HCT116 (cell line): ENCODE results near the gene KCNH5. TPM values are rescaled to one million over a fixed set of nuclear protein-coding genes. Genes with fewer than 3 reads are reported as not detected.

Source experiments
- ATAC-seq: fragments of 200-7000 bp; cut with Tn5 transposase; 2 replicates; pipeline ENCODE4 v1.9.1; 2020; ENCODE audit warnings: mild to moderate bottlenecking, moderate library complexity
- BruUV-seq: library from RNA; stranded (reverse); fragments of 400-500 nt; replicated peaks from 2 replicates; lab custom pipeline; 2021; lab: Mats Ljungman, UMichigan
- CTCF ChIA-PET: fragments of 300-600 bp; sonication (Branson Sonifier 250); formaldehyde crosslinking; loops from one replicate; lab custom pipeline; 2021; ENCODE audit warnings: antibody characterized with exemption; lab: Charles Lee
- POLR2A ChIA-PET: fragments of 300-600, 350-600 bp; sonication (Branson Sonifier 250); formaldehyde crosslinking; loops from one replicate; lab custom pipeline; 2021; ENCODE audit warnings: antibody characterized with exemption; lab: Charles Lee
- RAD21 ChIA-PET, 2 experiments: fragments of 300-600 bp; sonication (Branson Sonifier 250); formaldehyde crosslinking; loops; one replicate each; lab custom pipeline; 2023; ENCODE audit warnings: low total read pairs in 2 of 2; ENCODE audit not compliant: uncharacterized antibody in 2 of 2, unreplicated experiment in 2 of 2, low non-redundant PET in 1 of 2; lab: Charles Lee
- DNase-seq: peaks from one replicate; pipeline ENCODE4 v3.0.0-alpha.2; 2010; ENCODE audit warnings: low read depth, low spot score
- H2AFZ ChIP-seq: fragments of 200-600 bp; shearing (Covaris generic), sonication (generic); 2 replicates; pipeline ENCODE4 v1.6.1; 2017; ENCODE audit warnings: low read depth, mixed run types, mixed read lengths, antibody characterized with exemption, low read length; ENCODE audit not compliant: poor library complexity, severe bottlenecking
- H3K27ac ChIP-seq: 2 replicates; pipeline ENCODE4 v1.5.1; 2012; ENCODE audit warnings: low read depth, low read length
- H3K27me3 ChIP-seq: fragments of 200-600 bp; sonication (generic); 2 replicates; pipeline ENCODE4 v1.6.1; 2016; ENCODE audit warnings: mixed run types, low read length, mixed read lengths; ENCODE audit not compliant: insufficient read depth
- H3K36me3 ChIP-seq, 2 experiments: fragments of 200-500 bp in 1 of 2; fragments of 200-600 bp in 1 of 2; sonication (Bioruptor generic) in 1 of 2; sonication (generic) in 1 of 2; 2 replicates each; pipeline versions ENCODE4 v1.5.1 to v1.6.1; 2014 to 2016; ENCODE audit warnings: low read length in 2 of 2, inconsistent platforms in 1 of 2, mixed read lengths in 1 of 2, mixed run types in 1 of 2; ENCODE audit not compliant: insufficient read depth in 2 of 2, control insufficient read depth in 1 of 2
- H3K4me1 ChIP-seq, 2 experiments: fragments of 200-600 bp in 1 of 2; sonication (generic) in 1 of 2; 2 replicates each; pipeline versions ENCODE4 v1.5.1 to v1.6.1; 2012 to 2017; ENCODE audit warnings: low read length in 2 of 2, inconsistent platforms in 1 of 2, mild to moderate bottlenecking in 1 of 2, mixed read lengths in 1 of 2, mixed run types in 1 of 2, moderate library complexity in 1 of 2; ENCODE audit not compliant: insufficient read depth in 2 of 2, control insufficient read depth in 1 of 2
- H3K4me2 ChIP-seq: fragments of 200-600 bp; sonication (generic); 2 replicates; pipeline ENCODE4 v1.6.1; 2017; ENCODE audit warnings: mixed run types, low read length, mixed read lengths
- H3K4me3 ChIP-seq, 2 experiments: fragments of 200-600 bp in 1 of 2; sonication (generic) in 1 of 2; replicated peaks in 1 of 2; 2 replicates each; pipeline ENCODE4 v1.5.1; 2011 to 2016; ENCODE audit warnings: low read length in 2 of 2, control low read depth in 1 of 2, low read depth in 1 of 2, mild to moderate bottlenecking in 1 of 2, mixed read lengths in 1 of 2, mixed run types in 1 of 2
- H3K79me2 ChIP-seq: fragments of 200-600 bp; sonication (generic); 2 replicates; pipeline ENCODE4 v1.6.1; 2017; ENCODE audit warnings: mild to moderate bottlenecking, mixed run types, low read length, moderate library complexity, mixed read lengths; ENCODE audit not compliant: insufficient read depth
- H3K9ac ChIP-seq: fragments of 200-600 bp; sonication (generic); 2 replicates; pipeline ENCODE4 v1.6.1; 2016; ENCODE audit warnings: low read length, mixed read lengths
- H3K9me2 ChIP-seq: fragments of 200-600 bp; sonication (generic), shearing (Covaris generic); 2 replicates; pipeline ENCODE4 v1.6.1; 2017; ENCODE audit warnings: mixed run types, mild to moderate bottlenecking, moderate library complexity; ENCODE audit not compliant: insufficient read depth
- H3K9me3 ChIP-seq, 2 experiments: fragments of 200-500 bp in 1 of 2; fragments of 200-600 bp in 1 of 2; sonication (Bioruptor generic) in 1 of 2; sonication (generic) in 1 of 2; 2 replicates each; pipeline ENCODE4 v1.6.1; 2014 to 2017; ENCODE audit warnings: low read length in 2 of 2, mixed read lengths in 2 of 2, inconsistent platforms in 1 of 2, low read depth in 1 of 2, mild to moderate bottlenecking in 1 of 2, mixed run types in 1 of 2, moderate library complexity in 1 of 2; ENCODE audit not compliant: control insufficient read depth in 1 of 2, insufficient read depth in 1 of 2
- H4K20me1 ChIP-seq: fragments of 200-600 bp; sonication (generic), shearing (Covaris generic); 2 replicates; pipeline ENCODE4 v1.6.1; 2017; ENCODE audit warnings: mixed run types, mild to moderate bottlenecking, moderate library complexity; ENCODE audit not compliant: insufficient read depth
- CEBPB ChIP-seq: IDR thresholded peaks from 2 replicates; pipeline ENCODE4 v1.6.1; 2012; ENCODE audit warnings: low read depth
- CTCF ChIP-seq, 3 experiments: fragments of 200-600 bp in 1 of 3; sonication (generic) in 1 of 3; IDR thresholded peaks in 2 of 3; conservative IDR thresholded peaks in 1 of 3; 2 replicates each; pipeline ENCODE4 v1.5.1; 2012 to 2017; ENCODE audit warnings: low read depth in 2 of 3, low read length in 2 of 3, antibody characterized with exemption in 1 of 3, borderline replicate concordance in 1 of 3, control low read depth in 1 of 3, mild to moderate bottlenecking in 1 of 3, mixed read lengths in 1 of 3, mixed run types in 1 of 3, moderate library complexity in 1 of 3; ENCODE audit not compliant: insufficient read depth in 1 of 3
- EGR1 ChIP-seq: IDR thresholded peaks from 2 replicates; pipeline ENCODE4 v1.6.1; 2012; ENCODE audit warnings: low read depth
- ELF1 ChIP-seq: IDR thresholded peaks from 2 replicates; pipeline ENCODE4 v1.6.1; 2012; ENCODE audit warnings: low read depth, borderline replicate concordance
- EZH2 ChIP-seq: fragments of 200-600 bp; sonication (generic); IDR thresholded peaks from 2 replicates; pipeline ENCODE4 v1.6.1; 2017; ENCODE audit warnings: antibody characterized with exemption, mixed run types
- EZH2phosphoT487 ChIP-seq: fragments of 200-600 bp; IDR thresholded peaks from 2 replicates; pipeline ENCODE4 v1.6.1; 2018; ENCODE audit warnings: antibody characterized with exemption, borderline replicate concordance
- JUND ChIP-seq: IDR thresholded peaks from 2 replicates; pipeline ENCODE4 v1.6.1; 2012
- MAX ChIP-seq: IDR thresholded peaks from 2 replicates; pipeline ENCODE4 v1.6.1; 2012
- POLR2AphosphoS5 ChIP-seq: IDR thresholded peaks from 2 replicates; pipeline ENCODE4 v1.6.1; 2011; ENCODE audit warnings: mild to moderate bottlenecking, low read depth, low read length, moderate library complexity
- RAD21 ChIP-seq: IDR thresholded peaks from 2 replicates; pipeline ENCODE4 v1.6.1; 2012; ENCODE audit warnings: low read depth, mild to moderate bottlenecking
- REST ChIP-seq: IDR thresholded peaks from 2 replicates; pipeline ENCODE4 v1.6.1; 2012; ENCODE audit warnings: low read depth
- SRF ChIP-seq: IDR thresholded peaks from 2 replicates; pipeline ENCODE4 v1.6.1; 2012; ENCODE audit warnings: low read depth
- TCF7L2 ChIP-seq: IDR thresholded peaks from 2 replicates; pipeline ENCODE4 v1.7.0; 2011; ENCODE audit warnings: borderline replicate concordance, inconsistent platforms; ENCODE audit not compliant: insufficient read depth, insufficient read length; ENCODE audit errors: extremely low read depth
- YY1 ChIP-seq: IDR thresholded peaks from 2 replicates; pipeline ENCODE4 v1.6.1; 2011; ENCODE audit warnings: low read length, low read depth, moderate library complexity, mild to moderate bottlenecking; ENCODE audit not compliant: insufficient replicate concordance; ENCODE audit errors: extremely low read depth
- ZFX ChIP-seq: fragments of 450-650 bp; IDR thresholded peaks from 2 replicates; pipeline ENCODE4 v1.6.1; 2017
- ZNF274 ChIP-seq: fragments of 200-500 bp; sonication (Bioruptor generic); IDR thresholded peaks from 2 replicates; pipeline ENCODE4 v1.6.1; 2014; ENCODE audit warnings: mild to moderate bottlenecking, low read depth, low read length, inconsistent platforms
- intact Hi-C: fragments of 100-400 bp; cut with micrococcal nuclease; formaldehyde crosslinking; loops from 2 replicates; pipeline ENCODE4 v1.10.0; 2022
- total RNA-seq: library from RNA; stranded (reverse); gene quantifications from one replicate; pipeline ENCODE4 v1.2.1, GENCODE V29; 2021; ENCODE audit not compliant: unreplicated experiment

Gene KCNH5
- total RNA-seq, 1 experiment from 2014 or later: not detected

- intact Hi-C loops: no loop called here
- H4K20me1 ChIP-seq: no peaks in the 10 kb centered on the region
- H3K36me3 ChIP-seq: no peaks in the 10 kb centered on the region
- H3K9me2 ChIP-seq: no peaks in the 10 kb centered on the region
- H2AFZ ChIP-seq: no peak overlapping the region
- H3K79me2 ChIP-seq: no peaks in the 10 kb centered on the region
- BruUV-seq: no TSS peak
- no peak overlapping the region for H3K4me2 ChIP-seq
- ChIA-PET RAD21 (no interaction called here), CTCF (no interaction called here), POLR2A (no interaction called here)
- H3K4me3 ChIP-seq: no peak overlapping the region
- no peaks in the 10 kb centered on the region for H3K27me3 ChIP-seq
- DNase-seq (no peak), ATAC-seq (no peak)
- H3K4me1 ChIP-seq: no peaks in the 10 kb centered on the region
- H3K9me3 ChIP-seq: peaks cover 0 to 3% of the 10 kb centered on the region in 2 experiments; a peak in 1 of 4 replicates
- TF ChIP-seq EZH2phosphoT487: no peak
- no peak overlapping the region for H3K9ac ChIP-seq
- no peak overlapping the region for H3K27ac ChIP-seq
These were observed 98.0 kb downstream of the KCNH5 start for GRCh38 chr14:62947301-62947700.

- H3K27ac ChIP-seq: no peak overlapping the region
- H3K9me3 ChIP-seq: peaks cover 0 to 3% of the 10 kb centered on the region in 2 experiments; a peak in 1 of 4 replicates
- H3K4me1 ChIP-seq: no peaks in the 10 kb centered on the region
- no peaks in the 10 kb centered on the region for H3K27me3 ChIP-seq
- RAD21 ChIA-PET: no interaction called here
- H3K36me3 ChIP-seq: no peaks in the 10 kb centered on the region
- no peak overlapping the region for H3K9ac ChIP-seq
- no peaks in the 10 kb centered on the region for H4K20me1 ChIP-seq
- intact Hi-C loops: no loop called here
- H2AFZ ChIP-seq: no peak overlapping the region
- no peak overlapping the region for H3K4me2 ChIP-seq
- H3K9me2 ChIP-seq: no peaks in the 10 kb centered on the region
- ATAC-seq (no peak), DNase-seq (no peak)
- no TSS peak for BruUV-seq
- CTCF ChIA-PET: no interaction called here
- no peak for TF ChIP-seq YY1
- no peak for TF ChIP-seq SRF
- TF ChIP-seq EZH2phosphoT487: no peak
- TF ChIP-seq RAD21: no peak
- TF ChIP-seq CTCF (IDR thresholded peaks at IDR 0.05 in 2 of 3, conservative IDR thresholded peaks at IDR 0.05 in 1 of 3; ENCODE audit: borderline replicate concordance in 1 of 3, insufficient read depth in 1 of 3, low read depth in 2 of 3, low read length in 2 of 3): no peak
- TF ChIP-seq ZNF274: no peak
- no peak for TF ChIP-seq POLR2AphosphoS5
- TF ChIP-seq CEBPB: no peak
- TF ChIP-seq JUND: no peak
- TF ChIP-seq EZH2: no peak
- TF ChIP-seq ZFX: no peak
- no peak for TF ChIP-seq REST
- TF ChIP-seq EGR1: no peak
- TF ChIP-seq ELF1: no peak
- no peak for TF ChIP-seq MAX
- no peak for TF ChIP-seq TCF7L2
- H3K79me2 ChIP-seq: no peaks in the 10 kb centered on the region
- H3K4me3 ChIP-seq: no peak overlapping the region
- POLR2A ChIA-PET: no interaction called here
These were observed 99.0 kb downstream of the KCNH5 start for GRCh38 chr14:62946221-62946620.
